GM19025 (cell line): ENCODE results near the gene ZNF692.
"Not testable (repeated sequence)": the region's sequence is repeated elsewhere in the genome, so short reads cannot be mapped to it uniquely, and the experiment has no call there.

Source experiments
- ATAC-seq: cut with Tn5 transposase; IDR thresholded peaks from one replicate; pipeline ENCODE4 v1.9.1; 2021; ENCODE audit warnings: mild to moderate bottlenecking, low read depth, moderate library complexity; ENCODE audit not compliant: unreplicated experiment

ZNF692 gene

GRCh38 chr1:248858891-248859889 lies at the start of gene ZNF692:
Gene ZNF692, minus strand, starts transcription at chr1:248859085. Its CDS starts 776 bp downstream, at chr1:248858309.
- peak; percentile 69 for ATAC-seq

GRCh38 chr1:248906753-248907661 lies 48.1 kb upstream of the ZNF692 start:
- peak; percentile 15 for ATAC-seq

- ATAC-seq, result peak; percentile 93
Measured at GRCh38 chr1:248906009-248906752, 47.3 kb upstream of the ZNF692 start, which contains the start of gene PGBD2. Gene PGBD2, plus strand, starts transcription at chr1:248906235. Its CDS starts 7,628 bp downstream, at chr1:248913863.

GRCh38 chr1:248905662-248906008 lies 46.8 kb upstream of the ZNF692 start:
- no peak for ATAC-seq

- ATAC-seq, result no peak
Measured at GRCh38 chr1:248904437-248905216, 45.7 kb upstream of the ZNF692 start.

GRCh38 chr1:248901578-248901977 lies 42.7 kb upstream of the ZNF692 start:
- ATAC-seq, result no peak

GRCh38 chr1:248900637-248901036 lies 41.8 kb upstream of the ZNF692 start:
- ATAC-seq, result no peak

GRCh38 chr1:248897412-248898337 lies 38.8 kb upstream of the ZNF692 start:
- ATAC-seq, result no peak

- ATAC-seq, result no peak
Measured at GRCh38 chr1:248894837-248895236, 36.0 kb upstream of the ZNF692 start.

- ATAC-seq, result no peak
Measured at GRCh38 chr1:248892590-248892989, 33.7 kb upstream of the ZNF692 start.

- no peak for ATAC-seq
Measured at GRCh38 chr1:248891758-248892157, 32.9 kb upstream of the ZNF692 start.

GRCh38 chr1:248890549-248891498 lies 31.9 kb upstream of the ZNF692 start:
- no peak for ATAC-seq

GRCh38 chr1:248889914-248890243 lies 31.0 kb upstream of the ZNF692 start:
- ATAC-seq, result not testable (repeated sequence)

- no peak for ATAC-seq
Measured at GRCh38 chr1:248886237-248886895, 27.5 kb upstream of the ZNF692 start.

- ATAC-seq, result no peak
Measured at GRCh38 chr1:248885646-248886045, 26.8 kb upstream of the ZNF692 start.

GRCh38 chr1:248884632-248885295 lies 25.9 kb upstream of the ZNF692 start:
- no peak for ATAC-seq
